Fibroblast of lung (primary cell): ENCODE results near the gene CDK5RAP1. TPM values are rescaled to one million over a fixed set of nuclear protein-coding genes. Genes with fewer than 3 reads are reported as not detected.
A peak's percentile ranks its signal among the peaks of the same experiment; 100 is the strongest.
"Not testable (repeated sequence)": the region's sequence is repeated elsewhere in the genome, so short reads cannot be mapped to it uniquely, and the experiment has no call there.

Experiments used
- DNase-seq, 2 donors: peaks; one replicate each; pipeline versions ENCODE4 v3.0.0 to v3.0.0-alpha.2; 2010; ENCODE audit warnings: low read depth in 2 of 2
- H2AFZ ChIP-seq: 2 replicates; pipeline ENCODE4 v1.5.1; 2012; ENCODE audit warnings: low read length, control low read depth, inconsistent platforms
- H3K27ac ChIP-seq: 2 replicates; pipeline ENCODE4 v1.5.1; 2011; ENCODE audit warnings: low read length, control low read depth; ENCODE audit not compliant: insufficient read depth
- H3K27me3 ChIP-seq: 2 replicates; pipeline ENCODE4 v1.5.1; 2011; ENCODE audit warnings: mild to moderate bottlenecking, low read length; ENCODE audit not compliant: control insufficient read depth, insufficient read depth
- H3K36me3 ChIP-seq: 2 replicates; pipeline ENCODE4 v1.5.1; 2011; ENCODE audit warnings: low read length; ENCODE audit not compliant: control insufficient read depth, insufficient read depth
- H3K4me1 ChIP-seq: 2 replicates; pipeline ENCODE4 v1.5.1; 2011; ENCODE audit warnings: low read length; ENCODE audit not compliant: control insufficient read depth, insufficient read depth; ENCODE audit errors: extremely low read depth
- H3K4me2 ChIP-seq: 2 replicates; pipeline ENCODE4 v1.5.1; 2011; ENCODE audit warnings: low read length, control low read depth; ENCODE audit not compliant: insufficient read depth; ENCODE audit errors: extremely low read depth
- H3K4me3 ChIP-seq, 4 experiments: fragments of 200-600 bp in 1 of 4; sonication (generic) in 1 of 4; replicated peaks in 1 of 4; 2 replicates each; pipeline ENCODE4 v1.5.1; 2011 to 2016; ENCODE audit warnings: low read length in 4 of 4, low read depth in 3 of 4, mild to moderate bottlenecking in 3 of 4, control low read depth in 2 of 4, inconsistent platforms in 1 of 4, mixed read lengths in 1 of 4; ENCODE audit not compliant: insufficient read depth in 1 of 4; ENCODE audit errors: control extremely low read depth in 1 of 4
- H3K79me2 ChIP-seq: 2 replicates; pipeline ENCODE4 v1.5.1; 2012; ENCODE audit warnings: mild to moderate bottlenecking, low read length, inconsistent platforms; ENCODE audit not compliant: control insufficient read depth, insufficient read depth
- H3K9ac ChIP-seq: 2 replicates; pipeline ENCODE4 v1.5.1; 2011; ENCODE audit warnings: mild to moderate bottlenecking, low read length, control low read depth; ENCODE audit not compliant: insufficient read depth
- H3K9me3 ChIP-seq: 2 replicates; pipeline ENCODE4 v1.5.1; 2012; ENCODE audit warnings: low read depth, low read length; ENCODE audit not compliant: control insufficient read depth, insufficient read depth
- H4K20me1 ChIP-seq: 2 replicates; pipeline ENCODE4 v1.5.1; 2011; ENCODE audit warnings: low read length; ENCODE audit not compliant: control insufficient read depth, insufficient read depth; ENCODE audit errors: extremely low read depth
- CTCF ChIP-seq, 2 donors: IDR thresholded peaks in 1 of 2; conservative IDR thresholded peaks in 1 of 2; 1 replicate in 1 of 2; 2 replicates in 1 of 2; pipeline ENCODE4 v1.5.1; 2011 to 2012; ENCODE audit warnings: low read length in 2 of 2, control low read depth in 1 of 2, inconsistent platforms in 1 of 2, low read depth in 1 of 2, mild to moderate bottlenecking in 1 of 2
- EZH2 ChIP-seq: IDR thresholded peaks from 2 replicates; pipeline ENCODE4 v1.5.1; 2012; ENCODE audit warnings: low read length, control low read depth, mild to moderate bottlenecking; ENCODE audit errors: missing control alignments
- polyA plus RNA-seq, 2 donors: library from polyadenylated mRNA; depleted of rRNA in 1 of 2; stranded (reverse) in 1 of 2; unstranded in 1 of 2; fragments of >200 nt; gene quantifications; 2 replicates each; pipeline ENCODE4 v1.2.1, GENCODE V29; 2011 to 2012; ENCODE audit warnings: missing spikeins in 1 of 2
- total RNA-seq: library from RNA; depleted of rRNA; stranded (reverse); fragments of >200 nt; gene quantifications from 2 replicates; pipeline ENCODE4 v1.2.1, GENCODE V29; 2014

The CDK5RAP1 gene
- total and polyA plus RNA-seq, 2 donors (not counting 1 experiment from before 2014, with no cell fraction given): 22.4 to 23.8 TPM

DNA sequence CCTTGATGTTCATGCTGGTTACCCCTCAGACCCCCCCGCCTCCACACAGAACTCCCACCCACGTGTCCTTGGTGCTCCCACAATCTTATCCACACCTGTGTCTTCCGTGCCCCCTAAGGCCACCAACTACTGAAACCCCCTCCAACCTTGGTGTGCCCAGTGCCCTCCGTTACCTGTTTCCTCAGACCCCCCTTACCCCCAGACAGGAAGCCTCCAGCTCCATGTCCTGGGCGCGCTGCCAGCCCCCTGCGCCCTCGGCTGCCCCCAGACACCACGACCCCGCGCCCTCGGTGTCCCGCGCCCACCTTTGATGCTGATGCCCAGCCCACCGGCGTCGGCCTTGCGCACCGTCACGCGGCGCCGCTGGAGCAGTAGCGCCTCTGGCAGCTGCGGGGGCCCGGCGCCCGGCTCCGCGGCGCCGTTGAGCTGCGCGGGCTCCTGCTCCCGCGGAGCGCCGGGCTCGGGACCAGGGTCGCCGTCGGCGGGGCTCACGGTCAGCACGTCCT, 41.7 kb upstream of the CDK5RAP1 start:
- no peaks in the 10 kb centered on the region for H4K20me1 ChIP-seq
- peak overlapping the region; percentile 58 to 71 (median 63) for H3K4me3 ChIP-seq
- peaks cover 4% of the 10 kb centered on the region for H3K4me1 ChIP-seq
- no peaks in the 10 kb centered on the region for H3K79me2 ChIP-seq
- peak overlapping the region; percentile 23 for H3K27ac ChIP-seq
- no peaks in the 10 kb centered on the region for H3K36me3 ChIP-seq
- H2AFZ ChIP-seq: no peak overlapping the region
- H3K9ac ChIP-seq: peak overlapping the region; percentile 75
- peak overlapping the region; percentile 88 for H3K4me2 ChIP-seq
- no peak for DNase-seq
- no peaks in the 10 kb centered on the region for H3K27me3 ChIP-seq
- TF ChIP-seq CTCF (conservative IDR thresholded peaks at IDR 0.05 in 1 of 2, IDR thresholded peaks at IDR 0.05 in 1 of 2; ENCODE audit: low read depth in 1 of 2, low read length in 2 of 2) (no peak), EZH2 (no peak)
- H3K9me3 ChIP-seq: no peaks in the 10 kb centered on the region

- TF ChIP-seq EZH2: no peak
- no peak for TF ChIP-seq CTCF (conservative IDR thresholded peaks at IDR 0.05 in 1 of 2, IDR thresholded peaks at IDR 0.05 in 1 of 2; ENCODE audit: low read depth in 1 of 2, low read length in 2 of 2)
- Histone ChIP-seq H4K20me1 (no peaks in the 10 kb centered on the region), H3K36me3 (no peaks in the 10 kb centered on the region), H3K27ac (no peak overlapping the region), H2AFZ (no peak overlapping the region), H3K4me2 (peak overlapping the region; percentile 88), H3K4me1 (peaks cover 8% of the 10 kb centered on the region), H3K9me3 (no peaks in the 10 kb centered on the region), H3K9ac (no peak overlapping the region), H3K27me3 (no peaks in the 10 kb centered on the region), H3K4me3 (peak overlapping the region; percentile 58 to 71 (median 63)), H3K79me2 (no peaks in the 10 kb centered on the region)
- no peak for DNase-seq
Measured at GRCh38 chr20:33442136-33443005, 41.1 kb upstream of the CDK5RAP1 start.

DNA sequence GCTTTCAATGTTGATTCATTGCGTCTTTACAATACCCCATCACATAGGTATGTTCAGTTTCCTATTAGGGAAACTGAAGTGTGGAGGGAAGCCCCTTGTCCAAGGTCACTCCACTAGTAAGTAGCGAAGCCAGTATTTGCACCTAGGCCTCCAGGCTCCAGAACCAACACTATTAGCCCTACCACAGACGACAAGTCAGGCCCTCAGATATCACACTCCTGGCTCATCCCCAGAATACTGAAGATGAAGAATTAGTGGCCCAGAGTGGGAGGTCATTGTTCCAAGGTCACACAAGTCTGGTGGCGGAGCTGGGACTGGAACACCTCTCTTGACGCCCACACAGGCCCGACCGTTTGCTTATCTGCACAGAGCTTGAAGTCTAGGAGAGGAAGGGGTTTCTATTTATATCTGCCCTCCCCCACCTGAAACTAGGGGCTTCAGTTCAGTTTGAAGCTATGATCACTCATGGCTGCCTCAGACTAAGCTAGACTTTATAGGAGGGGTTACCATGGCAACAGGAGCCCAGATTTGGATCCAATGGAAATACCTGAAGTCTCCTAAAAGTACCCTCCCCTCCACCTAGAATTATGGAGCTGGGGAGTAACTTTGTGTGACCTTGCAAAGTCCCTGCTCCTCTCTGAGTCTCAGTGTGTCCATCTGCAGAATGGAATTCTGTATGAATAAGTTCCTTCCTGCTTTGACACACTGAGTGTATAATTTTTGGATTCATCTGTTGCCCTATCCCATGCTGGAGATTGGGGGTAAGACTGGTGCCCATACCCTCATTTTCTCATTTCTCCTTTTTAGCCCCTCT, 40.0 kb upstream of the CDK5RAP1 start:
- peaks cover 8% of the 10 kb centered on the region for H3K4me1 ChIP-seq
- no peak overlapping the region for H3K27ac ChIP-seq
- no peaks in the 10 kb centered on the region for H3K36me3 ChIP-seq
- no peaks in the 10 kb centered on the region for H3K79me2 ChIP-seq
- no peak overlapping the region for H3K9ac ChIP-seq
- no peaks in the 10 kb centered on the region for H3K9me3 ChIP-seq
- TF ChIP-seq EZH2 (no peak), CTCF (conservative IDR thresholded peaks at IDR 0.05 in 1 of 2, IDR thresholded peaks at IDR 0.05 in 1 of 2; ENCODE audit: low read depth in 1 of 2, low read length in 2 of 2) (no peak)
- no peak overlapping the region for H3K4me2 ChIP-seq
- no peak overlapping the region for H2AFZ ChIP-seq
- no peak for DNase-seq
- no peaks in the 10 kb centered on the region for H3K27me3 ChIP-seq
- H3K4me3 ChIP-seq: no peak overlapping the region
- H4K20me1 ChIP-seq: no peaks in the 10 kb centered on the region

DNA sequence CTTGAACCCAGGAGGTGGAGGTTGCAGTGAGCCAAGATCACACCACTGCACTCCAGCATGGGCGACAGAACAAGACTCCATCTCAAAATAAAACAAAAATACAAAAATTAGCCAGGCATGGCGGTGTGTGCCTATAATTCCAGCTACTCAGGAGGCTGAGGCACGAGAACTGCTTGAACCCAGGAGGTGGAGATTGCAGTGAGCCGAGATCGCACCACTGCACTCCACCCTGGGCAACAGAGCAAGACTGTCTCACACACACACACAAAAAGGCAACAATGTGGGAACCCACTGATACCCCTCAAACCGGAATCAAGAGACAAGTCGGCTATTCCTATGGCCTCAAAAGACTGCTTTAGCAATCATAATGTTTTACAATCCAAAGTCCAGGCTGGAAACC, 39.2 kb upstream of the CDK5RAP1 start:
- DNase-seq, H3K36me3 ChIP-seq, H2AFZ ChIP-seq, H3K4me1 ChIP-seq, H3K4me2 ChIP-seq, H3K4me3 ChIP-seq, H4K20me1 ChIP-seq, H3K27me3 ChIP-seq, H3K9me3 ChIP-seq, H3K27ac ChIP-seq, H3K79me2 ChIP-seq, H3K9ac ChIP-seq: not testable (repeated sequence)
